ENCODE data around the gene MT1M. TPM values are rescaled to one million over a fixed set of nuclear protein-coding genes. Genes with fewer than 3 reads are reported as not detected.
A peak's percentile ranks its signal among the peaks of the same experiment; 100 is the strongest.

The MT1M gene
- total RNA-seq, 1 experiment from 2014 or later, result 1.8 TPM

- in situ Hi-C loops (cut with HindIII; ENCODE audit: low pct_unique_long_range_greater_than_20kb, low sequenced_read_pairs), result no loop called here
- CTCF ChIA-PET, result interaction anchor here (0.6 to 1.3 kb wide), 4 partner anchors 17 to 31 kb away, joined by 3 read pairs; partner anchors contain the start of gene MT2A
Measured at GRCh38 chr16:56625943-56626654, 6.4 kb upstream of the MT1M start.

DNA sequence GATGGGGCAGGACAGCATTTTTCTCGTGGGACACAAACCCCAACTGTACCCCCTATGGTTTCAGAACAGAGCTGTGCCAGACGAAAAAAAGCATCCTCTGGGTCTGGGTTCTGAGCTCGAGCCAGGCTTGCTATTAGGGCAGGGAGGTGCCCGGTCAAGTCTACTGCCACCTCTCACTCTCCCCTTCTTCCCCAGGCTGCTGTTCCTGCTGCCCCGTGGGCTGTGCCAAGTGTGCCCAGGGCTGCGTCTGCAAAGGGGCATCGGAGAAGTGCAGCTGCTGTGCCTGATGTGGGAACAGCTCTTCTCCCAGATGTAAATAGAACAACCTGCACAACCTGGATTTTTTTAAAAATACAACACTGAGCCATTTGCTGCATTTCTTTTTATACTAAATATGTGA lies 5.8 kb upstream of the MT1M start:
- no TSS peak for BruUV-seq (replicated peaks)
- in situ Hi-C loops (cut with HindIII; ENCODE audit: low pct_unique_long_range_greater_than_20kb, low sequenced_read_pairs), result no loop called here
- TF ChIP-seq SIN3A (IDR thresholded peaks at IDR 0.05; ENCODE audit: borderline replicate concordance, insufficient read depth, low read depth, low read length) (no peak), POLR2AphosphoS5 (IDR thresholded peaks at IDR 0.05; ENCODE audit: low read depth, low read length) (no peak), TCF7L2 (IDR thresholded peaks at IDR 0.05; ENCODE audit: low read depth, low read length) (no peak), CTCF (IDR thresholded peaks at IDR 0.05) (no peak)
- TF ChIP-seq, protein P1, sequence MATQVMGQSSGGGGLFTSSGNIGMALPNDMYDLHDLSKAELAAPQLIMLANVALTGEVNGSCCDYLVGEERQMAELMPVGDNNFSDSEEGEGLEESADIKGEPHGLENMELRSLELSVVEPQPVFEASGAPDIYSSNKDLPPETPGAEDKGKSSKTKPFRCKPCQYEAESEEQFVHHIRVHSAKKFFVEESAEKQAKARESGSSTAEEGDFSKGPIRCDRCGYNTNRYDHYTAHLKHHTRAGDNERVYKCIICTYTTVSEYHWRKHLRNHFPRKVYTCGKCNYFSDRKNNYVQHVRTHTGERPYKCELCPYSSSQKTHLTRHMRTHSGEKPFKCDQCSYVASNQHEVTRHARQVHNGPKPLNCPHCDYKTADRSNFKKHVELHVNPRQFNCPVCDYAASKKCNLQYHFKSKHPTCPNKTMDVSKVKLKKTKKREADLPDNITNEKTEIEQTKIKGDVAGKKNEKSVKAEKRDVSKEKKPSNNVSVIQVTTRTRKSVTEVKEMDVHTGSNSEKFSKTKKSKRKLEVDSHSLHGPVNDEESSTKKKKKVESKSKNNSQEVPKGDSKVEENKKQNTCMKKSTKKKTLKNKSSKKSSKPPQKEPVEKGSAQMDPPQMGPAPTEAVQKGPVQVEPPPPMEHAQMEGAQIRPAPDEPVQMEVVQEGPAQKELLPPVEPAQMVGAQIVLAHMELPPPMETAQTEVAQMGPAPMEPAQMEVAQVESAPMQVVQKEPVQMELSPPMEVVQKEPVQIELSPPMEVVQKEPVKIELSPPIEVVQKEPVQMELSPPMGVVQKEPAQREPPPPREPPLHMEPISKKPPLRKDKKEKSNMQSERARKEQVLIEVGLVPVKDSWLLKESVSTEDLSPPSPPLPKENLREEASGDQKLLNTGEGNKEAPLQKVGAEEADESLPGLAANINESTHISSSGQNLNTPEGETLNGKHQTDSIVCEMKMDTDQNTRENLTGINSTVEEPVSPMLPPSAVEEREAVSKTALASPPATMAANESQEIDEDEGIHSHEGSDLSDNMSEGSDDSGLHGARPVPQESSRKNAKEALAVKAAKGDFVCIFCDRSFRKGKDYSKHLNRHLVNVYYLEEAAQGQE (IDR thresholded peaks at IDR 0.05; ENCODE audit: insufficient read depth in 1 of 2, low read depth in 2 of 2, low read length in 1 of 2), result no peak
- intact Hi-C loops (cut with micrococcal nuclease; ENCODE audit: unreplicated experiment), result no loop called here
- DNase-seq (ENCODE audit: low read depth, low spot score) (no peak), ATAC-seq (0 out of 2 replicates have a peak, but pooled peaks have one; percentile 6)
- H3K27ac ChIP-seq (ENCODE audit: low read length), result peak overlapping the region; percentile 89
- POLR2A ChIA-PET, result interaction anchor here (0.7 to 1.2 kb wide), 2 partner anchors 19 to 42 kb away, joined by 3 read pairs; partner anchors contain the start of gene MT2A
- peak overlapping the region; percentile 57 to 72 for H3K4me3 ChIP-seq (ENCODE audit: low read depth in 2 of 2, low read length in 2 of 2)
- H3K27me3 ChIP-seq (ENCODE audit: control insufficient read depth, insufficient read depth, low read length), result no peaks in the 10 kb centered on the region
- H3K36me3 ChIP-seq (ENCODE audit: control insufficient read depth, insufficient read depth, low read length), result no peaks in the 10 kb centered on the region; the same call in 1 of the 2 replicates
- peaks cover 13% of the 10 kb centered on the region for H3K4me1 ChIP-seq (ENCODE audit: control insufficient read depth, insufficient read depth, low read length)
- H3K9me3 ChIP-seq (ENCODE audit: control insufficient read depth, insufficient read depth, low read depth, low read length), result no peaks in the 10 kb centered on the region
- CTCF ChIA-PET, result interaction anchor here (0.6 to 1.3 kb wide), 2 partner anchors 15 to 23 kb away, joined by 3 read pairs; no protein-coding TSS in a partner anchor

More at GRCh38 chr16:56625943-56626654, 6.4 kb upstream of the MT1M start:
- DNase-seq (ENCODE audit: low read depth, low spot score) (no peak), ATAC-seq (peak; percentile 57)
- intact Hi-C loops (cut with micrococcal nuclease; ENCODE audit: unreplicated experiment), result no loop called here
- Histone ChIP-seq H3K4me3 (ENCODE audit: low read depth in 2 of 2, low read length in 2 of 2) (peak overlapping the region; percentile 57 to 72), H3K27me3 (ENCODE audit: control insufficient read depth, insufficient read depth, low read length) (no peaks in the 10 kb centered on the region), H3K27ac (ENCODE audit: low read length) (peak overlapping the region; percentile 89), H3K36me3 (ENCODE audit: control insufficient read depth, insufficient read depth, low read length) (no peaks in the 10 kb centered on the region; the same call in 1 of the 2 replicates), H3K4me1 (ENCODE audit: control insufficient read depth, insufficient read depth, low read length) (peaks cover 17% of the 10 kb centered on the region), H3K9me3 (ENCODE audit: control insufficient read depth, insufficient read depth, low read depth, low read length) (no peaks in the 10 kb centered on the region)
- TF ChIP-seq CTCF (IDR thresholded peaks at IDR 0.05) (no peak), POLR2AphosphoS5 (IDR thresholded peaks at IDR 0.05; ENCODE audit: low read depth, low read length) (no peak), SIN3A (IDR thresholded peaks at IDR 0.05; ENCODE audit: borderline replicate concordance, insufficient read depth, low read depth, low read length) (no peak)
- TF ChIP-seq, protein P1 (IDR thresholded peaks at IDR 0.05; ENCODE audit: insufficient read depth in 1 of 2, low read depth in 2 of 2, low read length in 1 of 2), result 0 out of 4 replicates have a peak, but pooled peaks of 1 of the 2 experiments have one; percentile 11
- BruUV-seq (replicated peaks), result TSS peak; percentile 99
- POLR2A ChIA-PET, result interaction anchor here (0.7 to 1.0 kb wide), 3 partner anchors 17 to 43 kb away, joined by 3 to 4 read pairs (median 3); no protein-coding TSS in a partner anchor

Measured in Panc1 (cell line).